ENCODE measurements around the gene ANO9. TPM values are rescaled to one million over a fixed set of nuclear protein-coding genes. Genes with fewer than 3 reads are reported as not detected.
A peak's percentile ranks its signal among the peaks of the same experiment; 100 is the strongest.

ANO9 gene
- total RNA-seq, 1 experiment from 2014 or later: not detected

DNA sequence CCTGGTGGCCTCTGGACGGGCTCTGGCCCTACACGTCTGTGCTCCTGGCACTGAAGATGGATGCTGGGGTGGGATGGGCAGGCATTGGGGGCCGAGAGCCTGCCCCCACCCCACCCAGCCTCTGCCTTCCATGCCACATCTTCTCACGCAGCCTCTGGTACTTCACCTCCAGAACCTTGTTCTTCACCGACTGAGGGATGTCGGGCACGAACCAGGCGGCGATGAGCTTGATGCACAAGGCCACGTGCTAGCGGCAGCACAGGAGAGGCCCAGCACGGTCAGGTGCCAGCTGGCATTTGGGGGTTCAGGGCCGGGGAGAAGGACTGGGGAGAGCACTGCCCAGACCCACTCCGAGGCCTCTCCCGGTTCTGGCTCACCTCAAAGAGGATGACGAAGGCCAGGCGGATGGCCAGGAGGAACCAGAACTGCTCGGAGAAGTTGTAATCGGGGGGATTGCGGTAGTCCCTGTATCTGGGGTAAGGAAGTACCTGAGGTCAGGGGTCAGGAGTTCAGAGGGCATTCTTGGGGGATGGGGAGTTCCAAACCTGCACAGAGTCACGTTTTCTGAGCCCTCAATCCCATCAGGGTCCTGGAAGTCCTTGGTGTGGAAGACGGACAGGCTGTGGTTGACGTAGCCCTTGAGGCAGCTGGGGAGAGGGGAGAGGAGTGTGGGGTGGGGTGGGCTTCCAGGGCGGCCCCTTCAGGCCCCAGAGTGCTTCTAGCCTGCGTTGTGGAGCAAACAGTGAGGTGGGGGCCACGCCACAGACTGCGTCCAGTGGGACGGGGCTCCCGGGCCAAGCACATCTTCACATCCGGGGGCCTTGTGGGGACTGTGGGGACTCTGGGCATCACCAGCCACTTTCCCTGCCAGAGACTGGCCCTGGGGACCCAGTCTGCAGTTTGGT is 23.2 kb downstream of the ANO9 start:
- no peak for DNase-seq (ENCODE audit: low spot score)
- no peaks in the 10 kb centered on the region for H3K36me3 ChIP-seq (ENCODE audit: insufficient read depth, low read length, poor library complexity, severe bottlenecking)
- no TSS peak for BruUV-seq (replicated peaks)
- H3K9me3 ChIP-seq (ENCODE audit: low read depth, low read length, poor library complexity, severe bottlenecking): no peaks in the 10 kb centered on the region
- TF ChIP-seq, protein P1, sequence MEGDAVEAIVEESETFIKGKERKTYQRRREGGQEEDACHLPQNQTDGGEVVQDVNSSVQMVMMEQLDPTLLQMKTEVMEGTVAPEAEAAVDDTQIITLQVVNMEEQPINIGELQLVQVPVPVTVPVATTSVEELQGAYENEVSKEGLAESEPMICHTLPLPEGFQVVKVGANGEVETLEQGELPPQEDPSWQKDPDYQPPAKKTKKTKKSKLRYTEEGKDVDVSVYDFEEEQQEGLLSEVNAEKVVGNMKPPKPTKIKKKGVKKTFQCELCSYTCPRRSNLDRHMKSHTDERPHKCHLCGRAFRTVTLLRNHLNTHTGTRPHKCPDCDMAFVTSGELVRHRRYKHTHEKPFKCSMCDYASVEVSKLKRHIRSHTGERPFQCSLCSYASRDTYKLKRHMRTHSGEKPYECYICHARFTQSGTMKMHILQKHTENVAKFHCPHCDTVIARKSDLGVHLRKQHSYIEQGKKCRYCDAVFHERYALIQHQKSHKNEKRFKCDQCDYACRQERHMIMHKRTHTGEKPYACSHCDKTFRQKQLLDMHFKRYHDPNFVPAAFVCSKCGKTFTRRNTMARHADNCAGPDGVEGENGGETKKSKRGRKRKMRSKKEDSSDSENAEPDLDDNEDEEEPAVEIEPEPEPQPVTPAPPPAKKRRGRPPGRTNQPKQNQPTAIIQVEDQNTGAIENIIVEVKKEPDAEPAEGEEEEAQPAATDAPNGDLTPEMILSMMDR (conservative IDR thresholded peaks at IDR 0.05; ENCODE audit: low read depth, low read length): no peak
- TF ChIP-seq EZH2 (IDR thresholded peaks at IDR 0.05; ENCODE audit: borderline replicate concordance, low read depth, low read length, poor library complexity, severe bottlenecking): no peak
- POLR2A ChIA-PET (ENCODE audit: low non-redundant PET): no interaction called here
- no peaks in the 10 kb centered on the region for H3K4me1 ChIP-seq (ENCODE audit: insufficient read depth, low read length, poor library complexity, severe bottlenecking)
- H3K27me3 ChIP-seq (replicated peaks; ENCODE audit: insufficient read depth, low read depth, low read length, poor library complexity): peaks cover 37% of the 10 kb centered on the region
- intact Hi-C loops (cut with micrococcal nuclease; ENCODE audit: unreplicated experiment): no loop called here
- no peak overlapping the region for H3K4me3 ChIP-seq (ENCODE audit: low read depth, low read length, poor library complexity, severe bottlenecking)
- CTCF ChIA-PET: no interaction called here
- H3K27ac ChIP-seq (ENCODE audit: low read depth, low read length, poor library complexity, severe bottlenecking): no peak overlapping the region

DNA sequence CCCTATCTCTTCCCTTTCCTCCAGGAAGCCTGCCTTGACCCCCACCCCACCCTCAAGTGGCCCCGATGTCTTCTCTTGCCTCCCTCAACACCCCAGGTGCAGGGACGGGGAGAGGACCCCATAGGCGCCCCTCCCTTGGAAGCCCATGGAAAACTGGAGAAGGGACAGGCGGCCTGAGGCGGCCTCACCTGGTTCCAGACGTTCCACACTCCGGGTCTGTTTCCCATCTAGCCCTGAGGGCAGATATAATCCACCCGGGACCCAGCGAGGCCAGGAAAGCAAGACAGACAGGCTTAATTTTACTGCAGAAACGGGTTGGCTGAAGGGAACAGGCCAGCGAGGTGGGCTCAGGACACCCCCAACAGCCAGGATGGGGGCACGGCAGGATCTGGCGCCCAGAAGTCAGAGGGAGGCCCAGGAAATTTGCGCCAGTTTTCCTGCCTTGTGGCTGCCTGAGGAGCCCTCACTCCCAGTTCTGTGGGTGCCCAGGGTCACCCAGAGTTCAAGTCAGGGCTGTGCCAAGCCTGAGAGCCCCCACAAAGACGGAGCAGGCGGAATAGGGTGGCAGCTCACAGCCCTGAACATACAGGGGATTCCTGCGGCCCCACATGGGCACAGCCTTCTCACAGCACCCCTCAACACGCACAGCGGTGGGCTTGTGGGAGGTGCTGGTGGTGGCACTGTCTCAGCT is 24.0 kb downstream of the ANO9 start:
- no TSS peak for BruUV-seq (replicated peaks)
- Histone ChIP-seq H3K36me3 (ENCODE audit: insufficient read depth, low read length, poor library complexity, severe bottlenecking) (no peaks in the 10 kb centered on the region), H3K27ac (ENCODE audit: low read depth, low read length, poor library complexity, severe bottlenecking) (no peak overlapping the region), H3K9me3 (ENCODE audit: low read depth, low read length, poor library complexity, severe bottlenecking) (no peaks in the 10 kb centered on the region), H3K4me1 (ENCODE audit: insufficient read depth, low read length, poor library complexity, severe bottlenecking) (no peaks in the 10 kb centered on the region), H3K27me3 (replicated peaks; ENCODE audit: insufficient read depth, low read depth, low read length, poor library complexity) (peaks cover 37% of the 10 kb centered on the region), H3K4me3 (ENCODE audit: low read depth, low read length, poor library complexity, severe bottlenecking) (no peak overlapping the region)
- CTCF ChIA-PET: no interaction called here
- no peak for DNase-seq (ENCODE audit: low spot score)
- intact Hi-C loops (cut with micrococcal nuclease; ENCODE audit: unreplicated experiment): no loop called here
- POLR2A ChIA-PET (ENCODE audit: low non-redundant PET): no interaction called here
- no peak for TF ChIP-seq EZH2 (IDR thresholded peaks at IDR 0.05; ENCODE audit: borderline replicate concordance, low read depth, low read length, poor library complexity, severe bottlenecking)
- TF ChIP-seq, protein P1 (conservative IDR thresholded peaks at IDR 0.05; ENCODE audit: low read depth, low read length): no peak

DNA sequence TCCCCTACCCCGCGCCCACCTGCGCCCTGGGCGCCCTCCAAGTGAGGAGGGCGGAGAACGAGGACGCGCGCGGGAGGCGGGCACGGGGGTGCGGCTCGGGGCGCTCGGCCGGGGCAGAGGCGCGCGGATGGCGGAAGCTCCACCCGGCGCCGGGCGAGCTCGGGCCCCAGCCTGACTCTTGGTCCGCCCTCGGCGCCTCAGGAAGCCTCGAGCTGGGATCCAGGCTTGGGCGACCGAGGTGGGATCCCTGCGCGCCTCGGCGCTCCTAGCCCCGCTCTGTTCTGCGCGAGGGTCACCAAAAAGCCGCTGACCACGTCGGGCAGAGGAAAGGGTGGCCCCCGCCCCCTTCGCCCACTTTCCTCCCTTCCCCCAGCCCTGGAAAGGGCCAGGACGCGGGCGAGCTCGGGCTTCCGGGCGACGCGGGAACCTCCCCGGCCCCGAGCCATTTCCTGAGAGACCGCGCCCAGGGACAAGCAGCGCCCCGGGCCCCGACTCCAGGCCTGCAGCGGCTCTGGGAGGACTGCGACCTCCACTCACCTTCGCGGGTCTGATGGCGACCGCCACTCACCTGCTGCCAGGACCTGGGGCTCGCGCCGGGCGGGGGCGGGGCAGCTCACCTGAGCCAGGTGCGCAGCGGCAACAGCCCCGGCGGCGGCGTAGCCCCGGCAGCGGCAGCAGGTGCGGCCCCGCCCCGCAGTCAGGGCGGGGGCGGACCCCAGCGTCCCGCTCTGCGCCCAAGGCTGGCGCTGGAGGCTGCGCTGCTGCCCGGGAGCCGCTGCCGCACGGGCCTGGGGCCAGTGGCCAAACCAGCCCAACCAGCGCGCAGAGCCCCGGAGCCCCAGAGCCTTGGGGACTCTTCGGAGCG is 24.8 kb downstream of the ANO9 start:
- Histone ChIP-seq H3K36me3 (ENCODE audit: insufficient read depth, low read length, poor library complexity, severe bottlenecking) (no peaks in the 10 kb centered on the region), H3K27me3 (replicated peaks; ENCODE audit: insufficient read depth, low read depth, low read length, poor library complexity) (peaks cover 37% of the 10 kb centered on the region), H3K9me3 (ENCODE audit: low read depth, low read length, poor library complexity, severe bottlenecking) (no peaks in the 10 kb centered on the region), H3K4me3 (ENCODE audit: low read depth, low read length, poor library complexity, severe bottlenecking) (peak overlapping the region; percentile 15), H3K4me1 (ENCODE audit: insufficient read depth, low read length, poor library complexity, severe bottlenecking) (no peaks in the 10 kb centered on the region), H3K27ac (ENCODE audit: low read depth, low read length, poor library complexity, severe bottlenecking) (no peak overlapping the region)
- TF ChIP-seq, protein P1 (conservative IDR thresholded peaks at IDR 0.05; ENCODE audit: low read depth, low read length): no peak
- TF ChIP-seq EZH2 (IDR thresholded peaks at IDR 0.05; ENCODE audit: borderline replicate concordance, low read depth, low read length, poor library complexity, severe bottlenecking): no peak
- no TSS peak for BruUV-seq (replicated peaks)
- DNase-seq (ENCODE audit: low spot score): no peak
- POLR2A ChIA-PET (ENCODE audit: low non-redundant PET): no interaction called here
- intact Hi-C loops (cut with micrococcal nuclease; ENCODE audit: unreplicated experiment): no loop called here
- CTCF ChIA-PET: no interaction called here
